Ecto neural progenitor cell (in vitro differentiated cells): ENCODE results near the gene TSPAN5.

Source experiments
- DNase-seq: peaks from one replicate; pipeline ENCODE4 v3.0.0-alpha.2; 2018; ENCODE audit warnings: low spot score

TSPAN5 gene

DNA sequence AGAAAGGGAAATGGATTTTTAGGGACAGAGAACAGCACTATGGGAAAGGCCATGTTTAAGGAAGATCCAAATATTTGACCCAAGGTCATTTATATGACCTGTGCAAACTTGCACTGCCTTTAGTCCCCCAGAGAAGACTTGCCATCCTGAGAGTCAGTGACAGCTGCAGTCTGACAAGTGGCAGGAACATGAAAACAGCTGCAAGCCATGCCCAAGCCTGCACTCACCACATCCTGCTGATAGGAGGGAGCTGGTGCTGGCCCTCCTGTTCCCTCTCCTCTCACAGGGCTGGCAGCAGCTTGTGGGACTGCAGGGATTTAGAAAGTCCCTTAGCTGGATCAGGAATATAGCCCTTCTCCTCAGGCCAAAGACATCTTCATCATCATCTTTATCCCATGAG, 209.5 kb downstream of the TSPAN5 start:
- DNase-seq: no peak

DNA sequence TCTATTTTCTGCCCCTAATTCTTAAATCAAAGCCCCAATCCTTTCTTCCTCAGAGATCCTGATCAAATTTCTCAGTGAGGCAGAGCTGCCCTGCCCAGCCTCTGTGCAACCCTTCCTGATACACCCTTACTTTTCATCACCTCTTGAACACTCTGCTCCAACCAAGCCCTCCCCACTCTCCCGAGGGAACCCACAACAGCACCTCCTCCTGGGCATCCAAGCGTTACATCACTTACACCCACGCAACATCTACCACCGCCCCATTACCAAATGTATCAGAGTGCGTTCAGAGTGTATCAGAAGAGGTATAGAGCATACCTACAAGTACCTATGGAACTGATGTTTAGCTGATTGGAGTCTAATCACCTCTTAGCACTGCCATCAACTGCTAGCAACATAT, 210.8 kb downstream of the TSPAN5 start:
- DNase-seq: no peak

DNA sequence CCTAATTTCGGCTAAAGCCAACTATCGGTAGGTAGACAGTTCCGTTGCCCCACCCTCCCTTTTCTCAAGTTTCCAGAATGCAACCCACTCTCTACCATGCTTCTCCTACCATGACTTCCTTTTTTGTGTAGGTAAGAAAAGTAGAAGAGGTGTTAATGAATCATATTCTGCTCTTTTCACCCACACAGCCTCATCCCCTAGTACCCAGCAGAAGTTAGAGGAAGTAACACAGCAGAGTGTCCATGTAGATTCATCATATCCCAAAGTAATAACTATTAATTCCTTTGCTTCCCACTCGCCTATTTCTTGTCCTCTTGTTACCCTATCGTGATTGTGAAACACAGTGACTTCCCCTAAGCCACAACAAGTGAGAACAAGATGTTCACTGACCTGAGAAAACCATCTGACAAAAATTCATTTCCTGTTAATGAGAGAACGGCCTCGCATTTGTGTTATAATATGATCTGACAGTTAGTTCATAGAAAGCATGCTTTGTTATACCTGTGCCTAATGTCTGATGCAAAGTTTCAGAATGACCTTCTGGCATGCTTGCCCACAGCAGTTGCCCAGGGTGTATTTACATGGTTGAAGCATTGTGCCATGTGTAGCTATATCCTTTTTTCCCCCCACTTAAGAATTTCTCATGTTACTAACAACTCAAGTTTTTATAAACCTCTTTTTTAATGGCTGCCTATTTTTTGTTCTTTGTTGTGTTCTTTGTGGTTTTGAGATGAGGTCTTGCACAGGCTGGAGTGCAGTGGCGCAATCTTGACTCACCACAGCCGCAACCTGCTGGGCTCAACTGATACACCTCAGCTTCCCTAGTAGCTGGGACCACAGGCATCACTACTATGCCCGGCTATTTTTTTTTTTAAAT, 211.7 kb downstream of the TSPAN5 start:
- no peak for DNase-seq

DNA sequence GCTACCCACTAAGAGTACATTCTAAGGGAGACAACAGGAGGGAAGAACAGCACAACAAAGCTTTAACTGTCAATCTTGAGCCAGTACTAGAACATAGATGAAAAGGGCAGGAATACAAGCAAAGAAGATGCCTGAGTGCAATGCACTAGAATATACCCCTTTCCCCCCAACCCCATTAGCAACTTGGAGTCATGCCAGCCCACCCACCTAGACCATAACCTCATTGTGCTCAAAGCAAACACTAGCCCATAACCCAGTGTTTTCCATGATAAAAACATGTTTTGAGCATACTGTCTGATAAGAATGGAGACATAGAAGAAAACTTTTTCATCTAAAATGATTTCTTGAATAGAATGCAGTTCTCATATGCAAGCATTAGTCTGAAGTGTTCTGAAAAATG, 214.0 kb downstream of the TSPAN5 start:
- no peak for DNase-seq

DNA sequence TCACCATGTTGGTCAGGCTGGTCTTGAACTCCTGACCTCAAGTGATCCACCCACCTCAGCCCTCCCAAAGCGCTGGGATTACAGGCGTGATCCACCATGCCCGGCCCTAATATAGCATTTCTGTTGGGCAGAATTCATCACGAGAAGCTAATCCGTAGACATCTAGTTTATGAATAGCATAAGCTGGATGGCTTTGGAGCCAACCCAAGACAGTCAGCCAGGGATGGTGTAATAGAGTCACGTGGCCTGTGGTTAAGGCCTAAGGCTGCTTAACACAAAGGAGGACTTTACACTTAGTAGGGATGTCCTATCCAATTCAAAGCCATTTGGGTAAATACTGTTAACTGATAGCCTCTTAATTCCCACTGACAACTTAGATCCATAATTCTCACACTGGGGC, 223.6 kb downstream of the TSPAN5 start:
- no peak for DNase-seq

DNA sequence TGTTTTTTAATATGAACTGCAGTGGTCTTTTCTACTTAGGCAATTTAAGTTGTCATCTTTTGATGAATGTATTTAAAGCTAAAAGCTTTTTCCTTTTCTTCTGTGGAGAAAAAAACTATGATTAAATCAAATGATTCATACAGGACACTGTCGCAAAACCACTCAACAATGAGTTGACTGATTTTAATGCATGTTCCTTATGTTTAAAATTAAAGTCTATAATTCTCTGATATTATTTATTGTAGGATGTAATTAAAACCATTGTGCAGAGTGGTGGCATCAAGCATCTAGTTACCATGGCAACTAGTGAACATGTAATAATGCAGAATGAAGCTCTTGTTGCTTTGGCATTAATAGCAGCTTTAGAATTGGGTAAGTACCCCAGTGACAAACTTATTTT, 224.7 kb downstream of the TSPAN5 start:
- DNase-seq: no peak

DNA sequence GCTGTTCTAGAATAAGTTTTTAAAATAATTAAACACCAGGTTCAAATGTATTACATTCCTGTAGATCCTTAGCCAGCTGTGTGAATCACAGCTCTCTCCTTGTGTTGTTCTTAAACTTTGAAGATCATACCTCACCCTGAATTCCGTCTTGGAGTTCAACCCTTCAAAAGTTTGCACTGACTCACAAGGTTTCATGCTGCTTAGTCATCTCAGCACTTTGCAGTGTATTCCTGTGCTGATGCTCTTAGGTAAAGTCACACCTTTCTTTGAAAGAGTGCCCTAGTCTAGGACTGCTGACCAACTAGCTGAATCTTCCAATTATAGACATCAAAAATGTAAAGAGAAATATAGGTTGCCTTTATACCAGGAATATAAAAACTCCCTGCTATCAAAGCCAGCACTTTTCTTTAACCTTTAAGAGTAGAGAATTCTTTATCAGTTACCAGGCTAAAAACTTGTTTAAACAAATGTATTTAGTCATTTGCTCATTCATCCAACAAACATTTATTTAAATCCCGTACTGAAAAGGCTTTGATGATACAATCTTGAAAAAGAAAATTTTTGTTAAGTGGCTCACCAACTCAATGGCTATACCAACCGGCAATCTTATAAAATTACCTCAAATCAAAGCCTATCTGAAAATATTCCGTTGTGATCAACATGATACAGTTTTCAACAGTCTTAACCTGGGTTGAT, 227.6 kb downstream of the TSPAN5 start:
- DNase-seq: no peak

DNA sequence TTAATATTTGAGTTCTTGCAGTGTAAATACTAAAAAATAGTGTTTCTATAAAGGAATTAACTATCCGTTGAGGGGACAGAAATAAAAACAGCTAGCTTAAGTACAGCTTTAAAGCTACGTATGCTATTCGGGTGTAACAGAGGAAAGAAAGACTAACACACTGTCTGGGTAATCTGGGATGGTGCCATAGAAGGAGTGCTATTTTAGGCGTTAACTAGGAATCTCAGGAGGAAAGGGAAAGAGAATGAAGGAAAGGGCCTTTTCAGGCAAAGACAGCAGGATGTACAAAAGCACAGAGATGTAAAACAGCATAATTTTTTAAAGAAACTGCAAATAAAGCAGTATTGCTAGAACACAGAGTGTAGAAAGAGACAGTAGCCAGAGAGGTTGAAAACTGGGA, 235.4 kb downstream of the TSPAN5 start:
- DNase-seq: no peak

DNA sequence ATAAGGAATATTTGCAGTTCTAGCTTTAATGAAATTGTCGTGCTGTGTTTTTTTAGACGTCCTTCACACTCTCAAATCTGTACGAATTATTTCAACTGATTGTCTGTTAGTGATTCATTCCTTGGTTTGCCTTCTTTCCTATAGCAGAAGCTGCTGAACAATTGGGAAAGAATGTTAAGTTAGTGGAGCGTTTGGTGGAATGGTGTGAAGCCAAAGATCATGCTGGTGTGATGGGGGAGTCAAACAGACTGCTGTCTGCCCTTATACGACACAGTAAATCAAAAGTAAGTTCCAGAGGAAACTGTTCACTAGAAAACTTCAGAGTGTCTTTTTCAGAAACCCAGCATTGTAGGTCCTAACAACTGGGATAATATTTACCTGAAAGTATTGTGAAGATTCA, 237.3 kb downstream of the TSPAN5 start:
- no peak for DNase-seq
